CD4-positive, alpha-beta T cell treated with Interleukin-15 for 4 hours (primary cell): Measurements from ENCODE around the gene EEIG1.

Experiments used
- DNase-seq: peaks from one replicate; pipeline ENCODE4 v3.0.0-alpha.2; 2020; ENCODE audit warnings: low spot score

The EEIG1 gene

DNA sequence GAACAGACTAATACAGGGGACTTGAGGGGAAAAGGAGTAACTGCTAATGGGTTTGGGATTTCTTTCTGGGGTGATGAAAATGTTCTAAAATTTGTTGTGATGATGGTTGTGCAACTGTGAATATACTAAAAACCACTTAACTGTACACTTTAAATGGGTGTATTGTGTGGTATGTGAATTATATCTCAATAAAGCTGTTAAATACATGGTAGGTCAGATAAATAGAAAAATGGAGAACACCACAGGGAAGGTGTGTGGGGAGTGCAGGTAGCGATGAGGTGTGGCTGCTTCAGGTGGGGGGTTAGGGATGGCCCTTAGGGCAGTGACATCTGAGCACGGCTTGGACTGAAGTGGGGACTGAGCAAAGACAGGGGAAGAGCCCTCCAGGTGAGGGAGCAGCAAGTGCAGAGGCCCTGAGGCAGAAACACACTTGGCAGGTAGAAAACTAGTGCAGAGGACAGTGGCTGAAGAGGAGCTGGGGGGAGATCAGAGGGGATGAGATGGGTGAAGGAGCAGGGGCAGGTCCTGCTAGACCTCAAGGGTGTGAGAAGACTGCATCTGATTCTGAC lies 20.9 kb downstream of the EEIG1 start:
- DNase-seq = no peak

DNA sequence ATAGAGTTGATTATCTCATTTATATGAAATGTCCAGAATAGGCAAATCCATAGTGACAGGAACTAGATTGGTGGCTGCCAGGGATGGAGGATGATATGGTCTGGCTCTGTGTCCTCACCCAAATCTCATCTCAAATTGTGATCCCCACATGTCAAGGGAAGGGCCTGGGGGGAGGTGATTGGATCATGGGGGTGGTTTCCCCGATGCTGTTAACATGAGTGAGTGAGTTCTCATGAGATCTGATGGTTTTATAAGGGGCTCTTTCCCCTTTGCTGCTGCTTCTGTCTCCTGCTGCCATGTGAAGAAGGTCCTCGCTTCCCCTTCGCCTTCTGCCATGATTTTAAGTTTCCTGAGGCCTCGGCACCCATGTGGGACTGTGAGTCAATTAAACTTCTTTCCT lies 21.4 kb downstream of the EEIG1 start:
- no peak for DNase-seq

DNA sequence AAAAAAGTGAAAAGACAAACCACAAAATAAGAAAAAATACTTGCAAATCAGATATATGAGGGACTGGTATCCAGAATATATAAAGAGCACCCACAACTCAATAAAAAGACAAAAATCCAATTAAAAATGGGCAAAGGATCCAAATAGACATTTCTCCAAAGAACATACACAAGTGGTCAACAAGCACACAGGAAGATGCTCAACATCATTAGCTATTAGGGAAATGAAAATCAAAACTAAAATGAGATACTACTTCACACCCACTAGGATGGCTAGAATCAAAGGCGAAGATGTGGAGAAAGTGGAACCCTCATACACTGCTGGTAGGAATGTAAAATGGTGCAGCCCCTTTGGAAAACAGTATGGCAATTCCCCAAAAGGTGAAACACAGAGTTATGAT lies 22.1 kb downstream of the EEIG1 start:
- DNase-seq = no peak

DNA sequence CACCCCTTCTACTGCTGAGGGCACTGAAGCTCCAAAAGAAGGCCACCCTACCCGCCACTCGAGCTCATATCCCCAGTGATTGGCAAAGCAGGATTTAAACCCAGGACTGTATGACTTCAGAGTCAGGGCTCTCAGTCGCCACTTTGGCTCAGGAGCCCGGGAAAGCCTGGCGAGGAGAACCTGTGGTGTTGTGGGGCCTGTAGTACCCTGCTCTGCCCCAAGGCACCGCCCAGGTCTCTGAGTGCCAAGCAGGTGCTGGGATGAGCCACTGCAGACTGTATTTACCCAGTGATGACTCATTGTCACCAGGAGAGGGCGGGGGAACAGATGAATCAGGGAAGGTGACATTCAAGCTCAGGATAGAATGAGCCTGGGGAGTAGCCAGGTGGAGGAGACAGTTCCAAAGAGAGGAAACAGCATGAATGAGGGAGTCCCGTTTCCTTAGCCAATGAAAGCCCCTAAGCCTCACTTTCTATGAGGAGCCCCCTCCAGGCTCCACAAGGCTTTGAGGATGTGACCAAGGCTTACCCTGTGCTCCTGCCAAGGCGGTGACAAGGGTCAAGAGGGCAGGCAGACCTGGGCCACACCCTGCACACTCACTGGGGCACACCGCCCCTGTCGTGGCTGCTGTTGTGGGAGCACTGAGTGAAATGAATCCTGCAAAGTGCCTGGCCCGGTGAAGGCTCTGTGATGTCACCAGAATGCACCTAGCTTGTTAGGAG lies 25.3 kb downstream of the EEIG1 start:
- DNase-seq = peak; percentile 89

DNA sequence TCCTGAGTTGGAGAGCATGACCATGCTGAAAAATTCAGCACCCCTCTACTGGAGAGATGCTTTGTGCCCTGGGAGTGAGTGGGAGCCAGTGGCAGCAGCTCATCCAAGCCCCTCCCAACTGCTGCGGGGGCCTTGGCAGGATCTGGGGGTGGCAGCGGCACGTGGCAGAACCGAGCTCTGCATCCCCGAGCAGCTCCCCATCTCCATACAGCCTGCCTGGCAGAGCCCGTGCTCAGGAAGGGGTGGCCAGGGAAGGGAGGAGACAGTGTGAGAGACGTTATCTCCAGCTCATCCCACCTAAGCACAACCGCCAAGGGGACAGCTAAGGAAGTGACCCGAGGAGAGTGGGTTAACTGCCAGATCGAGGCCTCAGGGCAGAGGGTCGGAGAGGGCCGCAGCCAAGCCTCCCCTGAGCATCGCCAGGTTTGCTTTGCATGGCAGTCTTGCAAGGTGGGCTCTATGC lies 25.9 kb downstream of the EEIG1 start:
- DNase-seq = no peak

DNA sequence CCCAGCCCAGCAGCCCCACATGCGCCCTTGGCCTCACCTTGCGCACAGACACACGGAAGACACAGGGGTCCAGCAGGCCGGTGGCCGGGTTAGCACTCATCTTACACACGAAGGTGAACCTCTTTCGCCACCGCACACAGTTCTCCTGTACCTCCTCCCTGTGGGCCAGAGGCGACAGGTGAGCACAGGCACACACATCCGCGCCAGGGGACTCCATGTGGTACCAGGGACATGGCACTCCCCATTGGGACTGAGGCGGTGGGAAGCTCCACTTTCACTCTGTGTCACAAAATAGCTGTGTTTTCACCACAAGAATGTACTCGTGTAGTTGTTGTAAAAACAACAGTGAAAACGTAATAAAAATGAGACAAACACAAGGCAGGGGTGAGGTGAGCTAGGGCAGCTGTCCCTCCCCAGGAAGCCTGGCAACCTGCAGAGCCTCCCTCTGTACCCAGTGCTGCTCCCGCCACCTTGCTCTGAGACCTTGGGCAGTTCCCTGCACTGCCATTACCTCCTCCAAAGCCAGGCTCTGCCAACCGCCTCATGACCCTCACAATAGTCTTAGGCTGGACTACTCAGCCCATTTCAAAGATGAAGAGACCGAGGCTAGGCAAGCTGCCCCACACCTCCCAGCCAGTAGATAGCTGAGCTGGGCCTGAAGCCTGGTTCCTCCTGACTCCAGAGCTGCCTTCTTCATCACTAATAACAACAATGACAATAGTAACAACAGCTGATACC lies 26.9 kb downstream of the EEIG1 start:
- DNase-seq = no peak

DNA sequence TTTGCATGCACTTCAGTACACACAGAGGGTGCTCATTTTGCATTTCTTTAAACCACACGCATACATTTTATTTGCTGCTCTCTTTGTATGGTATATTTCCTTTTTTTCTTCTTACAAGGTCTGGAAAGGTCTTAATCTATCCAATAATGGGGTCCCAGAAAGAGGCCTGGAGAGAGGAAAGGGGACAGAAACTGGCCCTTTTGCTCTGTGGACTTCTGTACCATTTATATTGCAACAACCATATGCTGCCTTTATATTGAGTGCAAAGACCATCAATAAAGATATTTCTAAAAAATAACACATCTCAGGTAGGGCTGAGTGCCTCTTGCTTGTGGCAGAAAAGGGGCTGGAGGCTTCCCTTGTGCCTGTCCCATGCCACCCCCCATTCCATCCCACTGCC lies 27.6 kb downstream of the EEIG1 start:
- DNase-seq = no peak

DNA sequence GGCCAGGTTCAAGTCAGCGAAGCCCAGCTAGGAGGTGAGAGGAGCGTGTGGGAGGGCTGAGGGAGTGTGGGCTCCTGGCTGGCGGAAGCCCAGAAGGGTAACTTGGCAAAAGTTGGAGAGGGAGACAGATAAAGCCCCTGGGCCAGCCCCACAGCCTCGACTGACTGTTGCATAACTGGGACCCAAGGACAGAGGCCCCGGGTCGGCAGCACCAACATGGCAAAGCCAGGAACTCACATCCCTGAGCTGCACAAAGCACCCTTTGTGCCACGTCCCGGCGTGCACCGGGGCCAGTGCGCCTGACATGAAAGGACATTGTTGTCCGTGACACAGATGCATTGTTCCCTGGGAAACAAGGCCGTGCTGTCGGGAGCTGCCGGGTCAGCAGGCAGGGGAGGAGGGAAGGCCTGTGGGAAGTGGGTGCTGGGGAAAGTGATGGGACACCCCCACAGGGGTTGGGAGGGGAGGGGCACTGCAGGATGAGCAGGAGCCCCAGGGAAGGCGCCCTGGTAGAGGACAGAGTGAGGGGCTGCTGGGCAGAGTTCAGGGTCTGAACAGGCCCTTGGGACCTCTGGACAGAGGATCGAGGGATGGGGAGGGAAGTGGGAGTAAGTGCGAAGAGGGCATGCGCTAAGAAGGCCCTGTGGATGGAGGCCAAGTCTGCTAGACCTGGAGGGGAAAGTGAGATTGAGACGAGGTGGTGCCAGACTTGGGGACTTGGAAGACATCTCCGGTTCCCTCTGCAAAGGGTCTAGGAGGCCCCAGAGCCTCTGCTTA lies 30.1 kb downstream of the EEIG1 start:
- DNase-seq = no peak

DNA sequence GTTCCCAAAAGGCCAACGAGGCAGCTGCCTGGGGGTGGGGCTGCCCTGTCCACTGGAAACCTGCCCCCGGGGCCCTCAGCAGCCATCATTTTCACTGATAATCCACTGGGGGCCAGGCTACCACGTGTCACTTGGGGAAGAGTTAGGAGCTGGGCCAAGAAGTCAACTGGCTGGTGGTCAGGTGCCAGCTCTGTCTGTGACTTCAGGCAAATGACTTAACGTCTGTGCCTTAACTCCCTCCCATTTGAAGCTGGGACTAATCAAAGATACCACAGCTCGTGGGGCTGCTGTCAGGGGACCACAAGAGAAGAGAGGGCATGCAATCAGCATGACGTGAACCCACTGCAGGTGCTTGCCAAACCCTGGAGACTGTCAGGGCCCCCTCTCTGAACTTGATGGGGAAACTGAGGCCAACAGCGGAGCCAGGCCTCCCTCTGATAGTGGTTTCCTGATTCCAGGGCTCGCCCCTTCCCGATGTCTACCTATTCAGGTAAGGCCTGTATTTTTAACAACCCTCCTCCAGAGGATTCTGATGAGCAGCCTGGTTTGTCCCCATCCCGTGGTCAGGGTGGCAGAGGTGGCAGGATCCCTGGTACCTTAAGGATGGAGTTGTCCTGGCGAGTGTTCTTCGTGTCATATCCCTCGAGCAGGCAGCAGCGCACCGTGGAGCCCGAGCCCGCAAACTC lies 30.8 kb downstream of the EEIG1 start:
- DNase-seq = no peak

DNA sequence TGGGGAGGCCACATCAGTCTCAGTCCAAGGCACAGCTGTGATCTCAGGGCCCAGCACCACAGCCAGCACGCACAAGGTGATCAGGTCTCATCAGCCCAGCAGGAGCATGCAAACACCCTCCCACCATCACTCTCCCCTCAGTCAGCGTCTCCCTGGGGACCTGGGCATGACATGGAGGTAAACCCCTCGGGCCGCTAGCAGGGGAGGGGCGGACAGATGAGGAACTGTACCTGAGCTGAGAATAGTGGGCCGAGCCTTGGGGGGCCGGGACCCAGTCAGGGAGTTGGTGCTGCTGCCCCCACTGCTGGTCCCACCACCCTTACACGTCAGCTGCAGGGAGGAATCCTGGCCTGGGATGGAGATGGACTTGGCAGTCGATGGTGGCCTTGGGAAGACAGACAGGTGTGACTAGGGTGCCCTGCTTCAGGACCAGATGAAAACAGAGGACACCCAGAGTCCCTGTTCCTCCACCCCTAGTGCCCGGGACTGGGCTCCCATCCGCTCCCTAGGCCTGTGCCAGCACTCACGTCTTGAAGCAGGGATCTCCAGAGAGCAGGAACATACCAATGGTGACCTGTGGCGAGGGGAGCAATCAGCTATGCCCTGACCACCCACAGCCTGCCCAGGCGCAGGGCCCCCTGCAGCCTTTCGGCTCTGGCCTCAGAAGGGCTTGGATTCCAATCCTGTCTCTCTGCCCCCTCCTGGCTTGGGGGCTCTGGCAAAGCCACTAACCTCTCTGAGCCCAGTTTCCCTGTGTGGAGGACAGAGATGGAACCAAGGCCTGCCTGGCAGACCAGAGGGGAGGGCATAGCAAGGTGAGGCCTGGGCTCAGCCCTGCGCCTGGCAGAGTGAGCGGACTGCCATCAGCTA lies 32.7 kb downstream of the EEIG1 start:
- no peak for DNase-seq

DNA sequence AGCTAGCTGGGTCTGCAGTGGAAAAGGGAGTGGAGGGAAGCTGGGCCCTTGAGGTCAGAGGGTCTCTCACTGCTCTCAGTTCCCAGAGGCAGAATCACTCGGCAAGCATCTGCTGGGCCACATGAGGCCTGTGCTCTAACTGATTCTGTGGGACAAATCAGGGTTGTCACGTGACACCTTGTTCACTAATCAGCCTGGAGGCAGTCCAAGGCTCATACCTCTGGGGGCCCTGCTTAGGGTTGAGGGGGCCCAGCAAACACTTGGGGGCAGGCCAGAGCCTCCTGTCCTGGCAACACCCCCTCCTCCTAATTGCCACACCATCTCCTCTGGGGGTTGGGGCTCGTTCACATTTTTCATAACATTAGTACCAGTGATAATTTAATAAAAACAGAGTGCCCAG lies 34.1 kb downstream of the EEIG1 start:
- DNase-seq = no peak

DNA sequence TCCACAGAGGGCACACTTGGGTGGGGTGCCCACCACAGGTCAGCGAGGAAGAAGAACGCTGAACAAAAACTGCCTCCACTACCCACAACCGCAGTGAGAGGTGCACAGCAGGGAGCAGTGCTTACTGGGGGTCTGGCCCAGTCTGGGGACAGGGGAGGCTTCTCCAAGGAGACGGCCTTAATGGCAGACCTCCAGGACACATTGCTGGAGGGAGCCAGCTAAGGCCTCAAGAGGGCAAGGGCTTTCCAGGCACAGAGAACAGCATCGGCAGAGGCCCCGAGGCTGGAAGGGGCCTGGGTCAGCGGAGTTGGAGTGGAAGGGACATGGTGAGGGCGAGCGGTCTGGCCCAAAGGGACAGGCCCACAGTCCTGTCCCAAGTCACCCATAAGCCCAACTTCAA lies 34.8 kb downstream of the EEIG1 start:
- no peak for DNase-seq

DNA sequence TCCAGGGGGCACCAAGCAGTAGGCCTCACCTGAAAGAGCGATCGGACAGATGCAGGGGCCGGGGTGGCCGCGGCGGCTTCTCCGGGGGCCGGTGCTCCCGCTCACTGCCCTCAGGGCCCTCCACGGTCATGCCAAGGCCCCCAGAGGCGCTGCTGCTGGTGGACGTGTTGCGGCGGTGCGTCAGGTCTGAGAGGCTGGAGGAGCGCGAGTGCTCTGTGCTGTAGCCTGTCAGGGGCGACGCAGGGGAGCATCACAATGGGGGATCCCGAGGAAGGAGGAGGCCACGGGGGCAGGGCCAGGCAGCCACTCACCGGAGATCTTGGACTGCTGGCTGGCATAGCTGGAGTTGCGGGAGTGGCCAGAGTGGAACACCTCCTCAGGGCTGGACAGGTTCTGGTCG lies 35.5 kb downstream of the EEIG1 start:
- no peak for DNase-seq

DNA sequence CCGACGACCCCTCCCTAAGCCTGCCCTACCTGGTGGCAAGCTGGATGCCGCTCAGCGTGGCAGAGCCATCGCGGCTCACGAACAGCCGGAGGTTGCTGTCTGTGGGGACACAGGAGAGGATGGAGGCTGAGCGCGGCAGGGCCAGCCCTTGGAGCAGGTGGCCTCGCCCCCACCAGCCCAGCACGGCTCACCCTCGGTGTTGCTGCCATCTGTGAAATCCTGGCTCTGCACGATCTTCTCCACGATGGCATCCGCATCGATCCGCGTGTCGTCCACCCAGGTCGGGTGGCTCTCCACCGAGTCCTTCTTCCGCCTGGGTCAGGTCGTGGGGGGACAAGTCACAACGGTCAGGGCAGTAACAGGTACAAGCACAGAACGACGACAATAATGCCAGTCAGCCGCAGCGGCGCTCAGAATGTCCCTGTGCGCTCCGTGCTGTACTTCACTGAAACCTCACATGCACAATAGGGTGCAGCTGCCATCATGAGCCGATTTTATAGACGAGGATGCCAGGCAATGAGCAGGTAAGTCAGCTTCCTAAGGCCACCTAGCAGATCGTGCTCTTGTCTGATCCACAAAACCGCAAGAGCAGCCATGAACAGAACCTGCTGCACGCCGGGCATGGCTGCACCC lies 36.1 kb downstream of the EEIG1 start:
- no peak for DNase-seq

DNA sequence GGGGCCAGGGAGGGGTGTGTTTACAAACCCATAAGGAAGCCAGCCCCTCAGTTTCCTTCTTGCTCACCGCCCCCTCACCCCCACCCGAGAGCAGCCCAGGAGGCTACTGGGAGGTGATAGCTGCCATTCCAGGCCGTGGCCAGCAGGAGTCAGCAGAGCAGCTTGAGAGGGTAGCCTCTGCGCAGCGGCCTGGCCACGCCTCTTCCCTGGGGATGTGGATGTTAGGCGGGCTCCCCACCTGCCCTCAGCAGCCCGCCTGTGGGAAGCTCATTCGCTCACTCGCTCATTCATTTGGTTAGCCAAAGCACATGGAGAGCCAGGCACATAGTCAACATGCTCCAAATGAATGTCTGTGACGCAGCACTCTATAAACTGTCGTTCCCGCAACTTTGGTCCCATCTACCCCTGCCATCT lies 37.1 kb downstream of the EEIG1 start:
- DNase-seq = peak; percentile 72

DNA sequence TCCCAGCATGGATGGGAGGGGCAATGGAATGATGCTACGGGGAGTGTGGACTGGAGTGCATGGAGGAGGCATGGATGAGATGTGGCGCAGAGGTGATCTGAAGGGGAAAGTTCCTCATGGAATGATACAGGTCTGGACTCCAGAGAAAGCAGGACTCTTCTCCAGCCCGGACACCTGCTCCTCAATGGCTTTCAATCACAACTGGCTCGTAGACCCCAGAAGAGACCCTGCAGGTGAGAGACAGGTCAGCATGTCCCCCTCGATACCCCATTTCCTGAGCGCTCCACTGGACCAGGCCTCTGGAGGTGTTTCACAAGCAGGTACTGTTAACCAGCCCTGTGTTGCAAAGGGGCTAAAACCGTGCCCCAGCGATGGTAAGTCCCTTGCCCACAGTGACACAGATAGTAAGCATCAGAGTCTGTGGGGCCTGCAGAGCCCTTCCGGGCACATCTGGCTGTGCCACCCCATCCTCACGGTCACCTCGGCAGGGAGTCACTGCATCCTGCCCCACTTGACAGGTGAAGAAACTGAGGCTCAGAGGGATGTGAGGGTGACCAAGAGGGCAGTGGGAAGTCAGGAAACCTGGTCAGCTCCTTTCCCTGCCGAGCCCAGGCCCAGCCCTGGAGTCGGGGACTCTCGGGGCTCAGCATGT lies 37.7 kb downstream of the EEIG1 start:
- DNase-seq = no peak

DNA sequence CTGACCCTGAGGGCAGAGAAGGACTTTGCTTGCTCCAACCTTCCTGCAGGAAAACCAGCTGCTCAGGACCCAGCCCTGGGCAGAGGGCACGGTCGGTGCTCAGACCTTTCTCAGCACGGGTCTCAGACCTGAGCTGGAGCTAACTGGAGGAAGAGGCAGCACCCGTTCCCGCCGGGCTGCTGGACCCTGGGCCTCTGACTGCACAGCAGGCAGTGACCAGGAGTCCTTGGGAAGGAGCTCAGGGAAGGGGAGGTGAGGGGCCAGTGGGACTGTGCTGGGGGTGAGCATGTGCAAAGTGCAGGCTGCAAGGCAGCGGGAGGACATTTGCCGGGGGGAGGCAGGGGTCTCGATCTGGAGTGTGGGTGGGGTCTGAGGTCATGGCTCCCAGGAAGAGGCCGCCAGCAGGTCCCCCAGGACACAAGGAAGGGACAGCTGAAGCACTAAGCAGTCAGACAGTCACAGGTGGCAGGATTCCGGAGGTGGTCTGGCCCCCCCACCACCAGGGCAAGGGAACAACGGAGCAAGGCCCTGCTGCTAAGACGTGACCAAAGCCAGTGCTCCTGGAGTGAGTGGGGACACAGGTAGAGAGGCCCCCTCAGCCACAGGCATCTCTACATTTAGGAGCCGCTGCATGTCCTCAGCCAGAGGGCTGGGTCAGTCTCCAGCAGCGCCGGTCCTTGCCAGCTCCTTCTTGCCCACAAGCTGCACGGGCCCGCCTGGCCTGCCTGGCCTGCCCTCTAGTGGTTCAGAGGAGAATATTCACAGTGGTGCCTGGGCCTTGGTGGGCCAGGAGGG lies 38.4 kb downstream of the EEIG1 start:
- DNase-seq = peak; percentile 53

DNA sequence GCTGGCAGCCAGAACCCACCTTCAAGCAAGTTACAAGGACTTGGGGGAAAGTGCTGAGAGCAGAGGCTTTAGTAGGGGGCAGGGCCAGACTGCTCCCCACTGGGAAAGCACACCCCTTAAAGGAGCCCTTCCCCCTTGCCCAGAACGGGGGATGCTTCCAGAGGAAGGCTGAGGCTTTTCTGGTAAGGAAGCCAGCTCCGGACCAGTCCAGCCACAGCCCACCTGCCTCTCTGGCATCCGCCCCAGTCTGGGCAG lies 38.9 kb downstream of the EEIG1 start:
- no peak for DNase-seq
